A673 (cell line): Measurements from ENCODE around the gene HOXD4. TPM values are rescaled to one million over a fixed set of nuclear protein-coding genes. Genes with fewer than 3 reads are reported as not detected.
A peak's percentile ranks its signal among the peaks of the same experiment; 100 is the strongest.

Experiments
- BruUV-seq: library from RNA; stranded (reverse); fragments of 400-500 nt; replicated peaks from 2 replicates; lab custom pipeline; 2021; lab: Mats Ljungman, UMichigan
- CTCF ChIA-PET: fragments of 300-600 bp; sonication (Branson Sonifier 250); formaldehyde crosslinking; loops from one replicate; lab custom pipeline; 2022; ENCODE audit warnings: antibody characterized with exemption; lab: Charles Lee
- POLR2A ChIA-PET: fragments of 300-600 bp; sonication (Branson Sonifier 250); formaldehyde crosslinking; loops from one replicate; lab custom pipeline; 2022; ENCODE audit warnings: antibody characterized with exemption; ENCODE audit not compliant: low non-redundant PET; lab: Charles Lee
- DNase-seq: peaks from one replicate; pipeline ENCODE4 v3.0.0-alpha.2; 2015; ENCODE audit warnings: low spot score
- H3K27ac ChIP-seq: fragments of 200-600 bp; sonication (generic); 2 replicates; pipeline ENCODE4 v1.5.1; 2016; ENCODE audit warnings: mixed run types, low read depth, mild to moderate bottlenecking, mixed read lengths, antibody characterized with exemption, low read length; ENCODE audit not compliant: poor library complexity, severe bottlenecking
- H3K27me3 ChIP-seq: fragments of 200-600 bp; sonication (generic); replicated peaks from 2 replicates; pipeline ENCODE4 v1.6.1; 2017; ENCODE audit warnings: mixed run types, low read depth, mild to moderate bottlenecking, mixed read lengths, antibody characterized with exemption, low read length; ENCODE audit not compliant: insufficient read depth, poor library complexity
- H3K36me3 ChIP-seq: fragments of 200-600 bp; sonication (generic); 2 replicates; pipeline ENCODE4 v1.6.1; 2016; ENCODE audit warnings: mixed run types, mild to moderate bottlenecking, mixed read lengths, antibody characterized with exemption, low read length; ENCODE audit not compliant: insufficient read depth, poor library complexity, severe bottlenecking
- H3K4me1 ChIP-seq: fragments of 200-600 bp; sonication (generic); 2 replicates; pipeline ENCODE4 v1.6.1; 2017; ENCODE audit warnings: mixed run types, mild to moderate bottlenecking, mixed read lengths, antibody characterized with exemption, low read length; ENCODE audit not compliant: insufficient read depth, poor library complexity, severe bottlenecking
- H3K4me3 ChIP-seq: fragments of 200-600 bp; sonication (generic); 2 replicates; pipeline ENCODE4 v1.5.1; 2016; ENCODE audit warnings: low read depth, mixed run types, mild to moderate bottlenecking, mixed read lengths, low read length; ENCODE audit not compliant: poor library complexity, severe bottlenecking
- H3K9me3 ChIP-seq: fragments of 200-600 bp; sonication (generic); 2 replicates; pipeline ENCODE4 v1.6.1; 2016; ENCODE audit warnings: mixed run types, low read depth, mild to moderate bottlenecking, mixed read lengths, antibody characterized with exemption, low read length; ENCODE audit not compliant: poor library complexity, severe bottlenecking
- EZH2 ChIP-seq: fragments of 200-600 bp; sonication (generic); IDR thresholded peaks from 2 replicates; pipeline ENCODE4 v1.6.1; 2017; ENCODE audit warnings: borderline replicate concordance, low read depth, mild to moderate bottlenecking, mixed read lengths, antibody characterized with exemption, low read length; ENCODE audit not compliant: poor library complexity, severe bottlenecking
- intact Hi-C: fragments of 100-400 bp; cut with micrococcal nuclease; formaldehyde crosslinking; loops from one replicate; pipeline ENCODE4 v1.10.0; 2022; ENCODE audit not compliant: unreplicated experiment
- total RNA-seq: library from RNA; stranded (reverse); gene quantifications from 2 replicates; pipeline ENCODE4 v1.2.3, GENCODE V29; 2021
- TF ChIP-seq, protein P1 (sequence below): fragments of 300-800, 200-600 bp; sonication (generic); conservative IDR thresholded peaks from 2 replicates; pipeline ENCODE4 v1.5.1; 2017; ENCODE audit warnings: low read depth, mild to moderate bottlenecking, antibody characterized with exemption, low read length, moderate library complexity, mixed read lengths

The HOXD4 gene
- total RNA-seq, 1 experiment from 2014 or later: 30.8 TPM

DNA sequence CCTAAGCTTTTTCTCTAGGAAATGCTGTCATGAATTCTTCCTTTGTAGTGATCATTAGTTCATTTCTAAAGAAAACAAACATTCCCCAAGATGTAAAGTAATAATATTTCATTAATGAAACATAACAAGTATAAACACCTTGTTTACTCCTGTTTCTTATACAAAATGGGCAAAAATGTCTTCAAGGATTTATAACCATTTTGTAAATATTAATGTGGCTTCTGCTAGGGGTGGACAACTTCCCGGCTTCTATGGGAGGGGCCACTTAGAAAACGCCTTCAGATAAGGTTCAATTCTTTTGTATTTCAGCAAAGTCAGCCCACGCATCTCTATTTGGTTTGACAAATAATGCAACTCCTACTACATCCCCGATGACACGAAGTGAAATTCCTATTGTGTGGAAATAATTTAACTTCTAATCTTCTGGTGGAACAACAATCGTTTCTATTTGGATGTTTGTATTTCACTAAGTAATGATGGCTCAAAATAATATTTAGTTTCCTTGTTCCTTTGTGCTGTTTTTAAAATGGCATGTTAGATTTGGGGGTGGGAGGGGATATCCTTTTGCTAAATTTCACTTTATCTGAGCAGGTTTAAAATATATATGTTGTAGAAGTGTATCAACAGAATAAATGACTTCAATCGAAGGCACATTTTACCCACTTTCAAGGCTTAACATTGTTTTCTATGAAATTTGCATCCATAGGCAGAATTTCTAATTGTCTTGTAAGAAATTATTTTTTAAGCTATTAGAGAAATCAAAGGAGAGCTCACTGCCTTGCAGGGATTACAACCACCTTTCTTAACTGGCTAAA lies 22.4 kb downstream of the HOXD4 start:
- no TSS peak for BruUV-seq
- Histone ChIP-seq H3K27me3 (no peaks in the 10 kb centered on the region), H3K4me3 (peak overlapping the region; percentile 22), H3K27ac (peak overlapping the region; percentile 48), H3K36me3 (no peaks in the 10 kb centered on the region), H3K4me1 (peaks cover 37% of the 10 kb centered on the region), H3K9me3 (no peaks in the 10 kb centered on the region)
- no peak for DNase-seq
- intact Hi-C loops: no loop called here
- ChIA-PET POLR2A (interaction anchor here (0.6 kb wide), 2 partner anchors 20 to 397 kb away, joined by 3 read pairs; no protein-coding TSS in a partner anchor), CTCF (interaction anchor here (0.9 kb wide), 1 partner anchor 991 kb away, joined by 4 read pairs; no protein-coding TSS in a partner anchor)
- TF ChIP-seq EZH2: no peak
- TF ChIP-seq, protein P1, sequence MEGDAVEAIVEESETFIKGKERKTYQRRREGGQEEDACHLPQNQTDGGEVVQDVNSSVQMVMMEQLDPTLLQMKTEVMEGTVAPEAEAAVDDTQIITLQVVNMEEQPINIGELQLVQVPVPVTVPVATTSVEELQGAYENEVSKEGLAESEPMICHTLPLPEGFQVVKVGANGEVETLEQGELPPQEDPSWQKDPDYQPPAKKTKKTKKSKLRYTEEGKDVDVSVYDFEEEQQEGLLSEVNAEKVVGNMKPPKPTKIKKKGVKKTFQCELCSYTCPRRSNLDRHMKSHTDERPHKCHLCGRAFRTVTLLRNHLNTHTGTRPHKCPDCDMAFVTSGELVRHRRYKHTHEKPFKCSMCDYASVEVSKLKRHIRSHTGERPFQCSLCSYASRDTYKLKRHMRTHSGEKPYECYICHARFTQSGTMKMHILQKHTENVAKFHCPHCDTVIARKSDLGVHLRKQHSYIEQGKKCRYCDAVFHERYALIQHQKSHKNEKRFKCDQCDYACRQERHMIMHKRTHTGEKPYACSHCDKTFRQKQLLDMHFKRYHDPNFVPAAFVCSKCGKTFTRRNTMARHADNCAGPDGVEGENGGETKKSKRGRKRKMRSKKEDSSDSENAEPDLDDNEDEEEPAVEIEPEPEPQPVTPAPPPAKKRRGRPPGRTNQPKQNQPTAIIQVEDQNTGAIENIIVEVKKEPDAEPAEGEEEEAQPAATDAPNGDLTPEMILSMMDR: no peak

DNA sequence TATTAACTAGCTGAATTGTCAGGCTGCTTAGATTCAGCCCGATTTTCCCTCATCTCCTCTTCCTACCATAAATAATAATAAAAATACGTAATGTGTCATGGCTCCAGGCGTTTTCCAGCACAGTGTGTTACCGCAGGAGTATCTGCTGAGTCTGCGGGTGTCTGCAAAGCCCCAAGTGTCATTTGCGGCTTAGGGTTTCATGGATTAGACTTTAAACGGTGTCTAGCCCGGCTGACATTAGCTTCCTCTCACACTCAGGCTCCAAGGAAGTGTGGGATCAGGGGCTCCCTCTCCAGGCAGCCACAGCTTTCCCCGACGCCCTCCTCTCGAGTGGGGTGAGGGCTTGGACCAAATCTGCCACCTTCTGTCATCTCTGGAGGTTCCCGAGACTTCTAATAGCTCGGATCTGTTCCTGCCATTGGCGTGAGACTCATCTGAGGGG lies 23.1 kb downstream of the HOXD4 start:
- CTCF ChIA-PET: interaction anchor here (0.9 kb wide), 1 partner anchor 990 kb away, joined by 4 read pairs; no protein-coding TSS in a partner anchor
- no peaks in the 10 kb centered on the region for H3K36me3 ChIP-seq
- H3K9me3 ChIP-seq: no peaks in the 10 kb centered on the region
- H3K4me3 ChIP-seq: peak overlapping the region; percentile 22
- no TSS peak for BruUV-seq
- intact Hi-C loops: no loop called here
- H3K27me3 ChIP-seq: no peaks in the 10 kb centered on the region
- peak; percentile 77 for DNase-seq
- peak overlapping the region; percentile 48 for H3K27ac ChIP-seq
- H3K4me1 ChIP-seq: peaks cover 37% of the 10 kb centered on the region
- TF ChIP-seq EZH2: no peak
- TF ChIP-seq, protein P1: peak; percentile 41
- POLR2A ChIA-PET: interaction anchor here (0.6 to 1.1 kb wide), 3 partner anchors 21 to 480 kb away, joined by 3 to 4 read pairs (median 3); no protein-coding TSS in a partner anchor

DNA sequence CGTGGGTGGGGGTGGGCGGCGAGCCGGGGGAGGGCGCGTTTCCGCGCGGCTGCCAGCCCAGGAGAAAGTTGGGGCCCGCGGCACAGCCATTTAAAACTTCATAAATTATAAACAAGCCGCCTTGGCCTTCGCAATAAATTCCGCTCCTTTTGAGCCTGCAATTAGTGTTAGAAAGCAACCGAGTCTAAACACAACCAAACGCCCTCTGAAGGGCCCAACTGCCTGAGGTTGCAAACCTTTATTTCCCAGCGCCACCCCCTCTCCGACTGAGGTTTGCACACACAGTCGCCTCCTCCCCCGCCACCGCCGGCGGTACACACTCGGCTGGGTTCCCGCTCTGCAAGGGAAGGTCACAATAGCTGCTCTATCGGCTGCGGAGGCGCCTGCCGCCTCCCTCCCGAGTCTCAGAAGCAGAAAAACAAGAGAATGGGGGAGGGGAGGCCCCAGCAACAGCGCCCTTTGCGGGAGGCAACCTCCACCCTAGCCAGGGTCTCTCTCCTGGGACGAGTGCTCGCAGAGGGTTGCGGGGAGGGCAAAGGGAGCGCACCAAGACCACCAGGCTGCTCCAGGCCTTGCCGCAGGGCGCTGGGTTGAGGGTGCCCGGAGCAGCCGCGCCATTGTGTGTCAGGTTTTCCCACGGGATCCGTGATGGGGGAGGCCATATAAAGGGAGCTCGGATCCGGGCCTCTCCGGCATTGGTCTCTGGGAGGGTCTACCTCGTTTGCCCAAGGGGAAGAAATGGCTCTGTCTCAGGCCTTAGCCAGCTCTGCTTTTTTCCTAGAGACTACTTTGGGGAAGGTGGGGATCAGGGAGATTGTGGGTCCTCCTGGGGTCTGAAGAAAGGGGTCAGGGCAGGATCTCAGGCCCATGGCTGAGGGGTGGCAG lies 23.7 kb downstream of the HOXD4 start:
- peaks cover 37% of the 10 kb centered on the region for H3K4me1 ChIP-seq
- H3K27ac ChIP-seq: peak overlapping the region; percentile 48
- peak overlapping the region; percentile 22 for H3K4me3 ChIP-seq
- H3K9me3 ChIP-seq: no peaks in the 10 kb centered on the region
- peak; percentile 76 for DNase-seq
- no peaks in the 10 kb centered on the region for H3K36me3 ChIP-seq
- ChIA-PET CTCF (interaction anchor here (0.6 to 0.9 kb wide), 2 partner anchors 990 to 1191 kb away, joined by 3 to 4 read pairs; no protein-coding TSS in a partner anchor), POLR2A (interaction anchor here (0.6 to 1.1 kb wide), 3 partner anchors 21 to 479 kb away, joined by 3 to 4 read pairs (median 3); no protein-coding TSS in a partner anchor)
- no TSS peak for BruUV-seq
- H3K27me3 ChIP-seq: no peaks in the 10 kb centered on the region
- intact Hi-C loops: no loop called here
- TF ChIP-seq EZH2: no peak
- TF ChIP-seq, protein P1: 0 out of 2 replicates have a peak, but pooled peaks have one; percentile 7
